GM23338 (cell line): Measurements from ENCODE around the gene LPP. TPM values are rescaled to one million over a fixed set of nuclear protein-coding genes. Genes with fewer than 3 reads are reported as not detected.

Experiments
- ATAC-seq: fragments of 200-7000 bp; cut with Tn5 transposase; 3 replicates; pipeline ENCODE4 v1.9.1; 2020
- DNase-seq: peaks from one replicate; pipeline ENCODE4 v3.0.0-alpha.2; 2015; ENCODE audit warnings: low spot score
- H2AFZ ChIP-seq: fragments of 200-600 bp; sonication (generic); 2 replicates; pipeline ENCODE4 v1.8.0; 2016; ENCODE audit warnings: antibody characterized with exemption, mild to moderate bottlenecking, moderate library complexity
- H3F3A ChIP-seq: fragments of 200-600 bp; sonication (generic); replicated peaks from 2 replicates; pipeline ENCODE4 v1.8.0; 2017; ENCODE audit warnings: antibody characterized with exemption, mixed run types, low read depth
- H3K27ac ChIP-seq: fragments of 200-600 bp; sonication (generic); 2 replicates; pipeline ENCODE4 v1.6.1; 2016; ENCODE audit warnings: low read depth
- H3K27me3 ChIP-seq: fragments of 200-600 bp; sonication (generic); 2 replicates; pipeline ENCODE4 v1.8.0; 2016; ENCODE audit warnings: mild to moderate bottlenecking, mixed run types, moderate library complexity; ENCODE audit not compliant: insufficient read depth
- H3K36me3 ChIP-seq: fragments of 200-600 bp; sonication (generic); 2 replicates; pipeline ENCODE4 v1.8.0; 2016; ENCODE audit warnings: mild to moderate bottlenecking; ENCODE audit not compliant: insufficient read depth
- H3K4me1 ChIP-seq: fragments of 200-600 bp; sonication (generic); 2 replicates; pipeline ENCODE4 v1.8.0; 2016; ENCODE audit warnings: mild to moderate bottlenecking, moderate library complexity; ENCODE audit not compliant: insufficient read depth
- H3K4me2 ChIP-seq: fragments of 200-600 bp; sonication (generic); 2 replicates; pipeline ENCODE4 v1.7.1; 2017; ENCODE audit warnings: mixed run types
- H3K4me3 ChIP-seq: fragments of 200-600 bp; sonication (generic); 2 replicates; pipeline ENCODE4 v1.6.1; 2016; ENCODE audit warnings: mixed run types
- H3K79me2 ChIP-seq: fragments of 200-600 bp; sonication (generic); replicated peaks from 2 replicates; pipeline ENCODE4 v1.8.0; 2017; ENCODE audit warnings: mild to moderate bottlenecking; ENCODE audit not compliant: insufficient read depth
- H3K9me2 ChIP-seq: fragments of 200-600 bp; sonication (generic); 2 replicates; pipeline ENCODE4 v1.8.0; 2017; ENCODE audit not compliant: insufficient read depth
- H4K20me1 ChIP-seq: fragments of 200-600 bp; sonication (generic); replicated peaks from 2 replicates; pipeline ENCODE4 v1.8.0; 2017; ENCODE audit warnings: mild to moderate bottlenecking; ENCODE audit not compliant: insufficient read depth
- H3K27ac Mint-ChIP-seq: 2 replicates; pipeline ENCODE4 v1.8.0; 2020; ENCODE audit warnings: inconsistent platforms, mild to moderate bottlenecking, moderate library complexity, mixed read lengths
- H3K27me3 Mint-ChIP-seq: 3 replicates; pipeline ENCODE4 v1.8.0; 2022; ENCODE audit warnings: low read depth, mild to moderate bottlenecking, moderate library complexity, mixed read lengths, inconsistent platforms; ENCODE audit not compliant: insufficient read depth, poor library complexity
- H3K36me3 Mint-ChIP-seq: 3 replicates; pipeline ENCODE4 v1.8.0; 2021; ENCODE audit warnings: low read depth, mild to moderate bottlenecking, inconsistent platforms, moderate library complexity, mixed read lengths
- H3K4me1 Mint-ChIP-seq: 3 replicates; pipeline ENCODE4 v1.8.0; 2020; ENCODE audit warnings: mild to moderate bottlenecking, inconsistent platforms, mixed read lengths
- H3K4me3 Mint-ChIP-seq: 3 replicates; pipeline ENCODE4 v1.8.0; 2021; ENCODE audit warnings: moderate library complexity, mild to moderate bottlenecking, inconsistent platforms, mixed read lengths
- H3K9me3 Mint-ChIP-seq: 3 replicates; pipeline ENCODE4 v1.8.0; 2020; ENCODE audit warnings: moderate library complexity, mild to moderate bottlenecking, inconsistent platforms, mixed read lengths
- CTCF ChIP-seq, 2 experiments: fragments of 200-600 bp in 1 of 2; sonication (generic) in 1 of 2; conservative IDR thresholded peaks; 2 replicates each; pipeline versions ENCODE4 v1.5.1 to v1.6.1; 2016 to 2017; ENCODE audit warnings: antibody characterized with exemption in 2 of 2, low read depth in 2 of 2, mild to moderate bottlenecking in 2 of 2, moderate library complexity in 1 of 2
- EZH2 ChIP-seq: fragments of 200-600 bp; sonication (generic); IDR thresholded peaks from one replicate; pipeline ENCODE4 v1.8.0; 2017; ENCODE audit warnings: antibody characterized with exemption, mild to moderate bottlenecking, low read depth; ENCODE audit not compliant: unreplicated experiment
- EZH2phosphoT487 ChIP-seq: fragments of 200-600 bp; sonication (generic); IDR thresholded peaks from one replicate; pipeline ENCODE4 v1.8.1; 2018; ENCODE audit warnings: antibody characterized with exemption; ENCODE audit not compliant: unreplicated experiment
- NANOG ChIP-seq: IDR thresholded peaks from 2 replicates; pipeline ENCODE4 v1.6.1; 2016; ENCODE audit warnings: antibody characterized with exemption, borderline replicate concordance
- ZNF462 ChIP-seq: fragments of 250-450 bp; sonication (Bioruptor Pico); IDR thresholded peaks from 2 replicates; pipeline ENCODE4 v1.5.0; 2020; ENCODE audit warnings: mild to moderate bottlenecking, moderate library complexity
- polyA plus RNA-seq: library from polyadenylated mRNA; unstranded; fragments of >200 nt; fragmentation: Nextera tagmentation; extraction: Ambion mirVana; gene quantifications from 2 replicates; pipeline ENCODE4 v1.2.1, GENCODE V29; 2016
- total RNA-seq: library from RNA; depleted of rRNA; stranded (reverse); fragments of >200 nt; shearing (Covaris generic); gene quantifications from 2 replicates; pipeline ENCODE4 v1.2.3, GENCODE V29; 2014
- TF ChIP-seq, protein P1 (sequence below): IDR thresholded peaks from 2 replicates; pipeline ENCODE4 v1.6.1; 2016; ENCODE audit warnings: antibody characterized with exemption

Gene LPP
- total and polyA plus RNA-seq, 2 experiments from 2014 or later, result 23.0 to 35.2 TPM

- Histone ChIP-seq H3F3A (0 out of 2 replicates have a peak, but pooled peaks cover 3% of the 10 kb centered on the region), H3K27ac (peak overlapping the region; percentile 75; the same call in 1 of the 2 replicates), H3K4me1 (peaks cover 16% of the 10 kb centered on the region), H3K36me3 (no peaks in the 10 kb centered on the region), H4K20me1 (peaks cover 4% of the 10 kb centered on the region; the same call in 1 of the 2 replicates), H3K79me2 (peaks cover 44% of the 10 kb centered on the region), H3K27me3 (no peaks in the 10 kb centered on the region), H3K9me2 (no peaks in the 10 kb centered on the region; the same call in 1 of the 2 replicates), H2AFZ (no peak overlapping the region), H3K4me2 (peak overlapping the region; percentile 35; the same call in 1 of the 2 replicates), H3K4me3 (no peak overlapping the region)
- peak; percentile 90 for ATAC-seq
- H3K9me3 Mint-ChIP-seq, result no peaks in the 10 kb centered on the region
- H3K36me3 Mint-ChIP-seq, result no peaks in the 10 kb centered on the region
- peak; percentile 65 for DNase-seq
- peak overlapping the region; percentile 89 for H3K27ac Mint-ChIP-seq
- TF ChIP-seq ZNF462 (CRISPR knock-in tag) (peak; percentile 70; the same call in 1 of the 2 replicates), EZH2phosphoT487 (no peak)
- no peak overlapping the region for H3K4me3 Mint-ChIP-seq
- H3K27me3 Mint-ChIP-seq, result peaks cover 5% of the 10 kb centered on the region
- peaks cover 34% of the 10 kb centered on the region for H3K4me1 Mint-ChIP-seq
These were observed 54.1 kb downstream of the LPP start for GRCh38 chr3:188207941-188208515.

DNA sequence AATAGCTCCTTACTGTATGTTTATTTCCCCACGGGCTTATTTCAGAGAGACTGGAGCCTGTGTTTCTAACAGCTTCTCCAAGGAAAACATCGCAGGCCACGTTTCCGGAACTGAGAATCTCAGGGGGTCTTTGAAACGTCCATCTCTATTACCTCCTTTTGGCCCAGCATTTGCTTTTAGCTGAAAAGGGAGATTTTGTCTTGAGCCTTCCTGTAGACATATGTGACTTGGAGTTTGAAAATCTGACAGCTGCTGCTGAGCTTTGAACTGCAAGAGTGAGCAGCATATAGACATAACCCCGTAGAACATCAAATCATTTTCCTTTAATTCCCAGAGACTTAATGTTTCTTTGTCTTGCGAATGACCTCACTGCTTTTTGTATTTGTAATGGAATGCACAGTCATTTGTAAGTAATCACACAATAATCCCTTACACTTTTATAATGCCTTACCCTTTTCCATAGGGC is 54.6 kb downstream of the LPP start:
- no peak for ATAC-seq
- Histone ChIP-seq H3K79me2 (peaks cover 44% of the 10 kb centered on the region), H3K27me3 (no peaks in the 10 kb centered on the region), H3K4me1 (peaks cover 16% of the 10 kb centered on the region), H4K20me1 (peaks cover 4% of the 10 kb centered on the region; the same call in 1 of the 2 replicates), H3K4me3 (no peak overlapping the region), H3F3A (0 out of 2 replicates have a peak, but pooled peaks cover 3% of the 10 kb centered on the region), H3K9me2 (no peaks in the 10 kb centered on the region; the same call in 1 of the 2 replicates), H2AFZ (no peak overlapping the region), H3K4me2 (peak overlapping the region; percentile 30; the same call in 1 of the 2 replicates), H3K27ac (0 out of 2 replicates have a peak overlapping the region, but pooled peaks have one; percentile 75), H3K36me3 (no peaks in the 10 kb centered on the region)
- peaks cover 37% of the 10 kb centered on the region for H3K4me1 Mint-ChIP-seq
- H3K4me3 Mint-ChIP-seq, result no peak overlapping the region; the same call in 2 of the 3 replicates
- peak overlapping the region; percentile 60 for H3K27ac Mint-ChIP-seq
- peaks cover 5% of the 10 kb centered on the region for H3K27me3 Mint-ChIP-seq
- H3K36me3 Mint-ChIP-seq, result no peaks in the 10 kb centered on the region; the same call in 2 of the 3 replicates
- no peaks in the 10 kb centered on the region for H3K9me3 Mint-ChIP-seq
- DNase-seq, result no peak
- TF ChIP-seq, protein P1, sequence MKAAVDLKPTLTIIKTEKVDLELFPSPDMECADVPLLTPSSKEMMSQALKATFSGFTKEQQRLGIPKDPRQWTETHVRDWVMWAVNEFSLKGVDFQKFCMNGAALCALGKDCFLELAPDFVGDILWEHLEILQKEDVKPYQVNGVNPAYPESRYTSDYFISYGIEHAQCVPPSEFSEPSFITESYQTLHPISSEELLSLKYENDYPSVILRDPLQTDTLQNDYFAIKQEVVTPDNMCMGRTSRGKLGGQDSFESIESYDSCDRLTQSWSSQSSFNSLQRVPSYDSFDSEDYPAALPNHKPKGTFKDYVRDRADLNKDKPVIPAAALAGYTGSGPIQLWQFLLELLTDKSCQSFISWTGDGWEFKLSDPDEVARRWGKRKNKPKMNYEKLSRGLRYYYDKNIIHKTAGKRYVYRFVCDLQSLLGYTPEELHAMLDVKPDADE, result no peak
- TF ChIP-seq EZH2 (no peak), EZH2phosphoT487 (no peak), NANOG (no peak), CTCF (conservative IDR thresholded peaks at IDR 0.05; ENCODE audit: low read depth in 2 of 2) (no peak)
